A549 treated with ZK216348 at 1 μM for 4 hours (cell line): ENCODE measurements around the gene NXPH1. TPM values are rescaled to one million over a fixed set of nuclear protein-coding genes. Genes with fewer than 3 reads are reported as not detected.

Experiments
- total RNA-seq: library from RNA; stranded (reverse); fragments of 200-300 nt; extraction: Qiagen RNA extraction; gene quantifications from 5 replicates; pipeline ENCODE4 v1.2.3, GENCODE V29; 2022; ENCODE audit warnings: low read depth

NXPH1 gene
- total RNA-seq = not detected in 5 replicates

GRCh38 chr7:8433477-8434289 lies at the start of gene NXPH1:
TSS of gene NXPH1 (plus strand) at chr7:8433609.

Other genes with a start within 250 kb of the NXPH1 start
- 1.0 to 3.1 TPM (median 2.1 TPM) in 5 replicates for gene ICA1, start 171.4 kb upstream of the NXPH1 start, total RNA-seq